Ishikawa (cell line): ENCODE measurements around the gene PAXX.

ENCODE experiments used
- CEBPB ChIP-seq: IDR thresholded peaks from 2 replicates; pipeline ENCODE4 v1.6.1; 2012
- CREB1 ChIP-seq: IDR thresholded peaks from 2 replicates; pipeline ENCODE4 v1.6.1; 2012; ENCODE audit warnings: low read depth
- EGR1 ChIP-seq: IDR thresholded peaks from 2 replicates; pipeline ENCODE4 v1.6.1; 2012
- EP300 ChIP-seq: IDR thresholded peaks from 2 replicates; pipeline ENCODE4 v1.6.1; 2012; ENCODE audit warnings: borderline replicate concordance
- FOXM1 ChIP-seq: IDR thresholded peaks from 2 replicates; pipeline ENCODE4 v1.6.1; 2012; ENCODE audit warnings: low read depth, borderline replicate concordance
- MAX ChIP-seq: IDR thresholded peaks from 2 replicates; pipeline ENCODE4 v1.6.1; 2012
- NFIC ChIP-seq: IDR thresholded peaks from 2 replicates; pipeline ENCODE4 v1.6.1; 2012
- RAD21 ChIP-seq: IDR thresholded peaks from 2 replicates; pipeline ENCODE4 v1.6.1; 2012; ENCODE audit warnings: low read depth
- TCF12 ChIP-seq: IDR thresholded peaks from 2 replicates; pipeline ENCODE4 v1.6.1; 2012; ENCODE audit warnings: low read depth
- USF1 ChIP-seq: IDR thresholded peaks from 2 replicates; pipeline ENCODE4 v1.6.1; 2012
- YY1 ChIP-seq: IDR thresholded peaks from 2 replicates; pipeline ENCODE4 v1.6.1; 2012; ENCODE audit warnings: low read depth
- ZBTB7A ChIP-seq: IDR thresholded peaks from 2 replicates; pipeline ENCODE4 v1.6.1; 2012; ENCODE audit warnings: low read depth
- TF ChIP-seq, protein P1 (sequence below): IDR thresholded peaks from 2 replicates; pipeline ENCODE4 v1.6.1; 2012; ENCODE audit warnings: low read depth, mild to moderate bottlenecking

The PAXX gene

DNA sequence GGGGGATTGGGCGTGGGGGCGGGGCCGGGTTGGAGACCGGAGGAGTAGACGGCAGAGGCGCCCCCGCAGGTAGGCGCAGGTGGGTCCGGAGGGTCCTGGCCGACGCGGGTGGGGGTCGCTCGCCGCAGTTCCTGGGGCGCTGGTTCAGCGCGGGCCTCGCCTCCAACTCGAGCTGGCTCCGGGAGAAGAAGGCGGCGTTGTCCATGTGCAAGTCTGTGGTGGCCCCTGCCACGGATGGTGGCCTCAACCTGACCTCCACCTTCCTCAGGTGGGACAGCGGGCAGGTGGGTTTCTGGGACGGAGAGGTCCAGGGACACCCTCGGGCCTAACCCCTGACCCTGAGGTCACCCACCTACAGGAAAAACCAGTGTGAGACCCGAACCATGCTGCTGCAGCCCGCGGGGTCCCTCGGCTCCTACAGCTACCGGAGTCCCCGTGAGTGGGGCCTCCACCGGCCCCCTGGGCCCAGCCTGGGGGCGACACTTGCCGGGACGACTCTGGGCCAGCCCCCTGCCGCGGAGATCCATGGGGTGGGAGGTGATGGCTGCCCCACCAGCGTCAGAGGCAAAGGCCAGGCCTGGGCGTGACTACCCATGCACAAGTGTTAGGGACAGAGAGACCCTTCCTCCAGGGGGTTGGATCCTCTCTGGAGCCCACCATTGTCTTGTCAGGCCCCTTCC is 13.2 kb upstream of the PAXX start:
- peak; percentile 98 for TF ChIP-seq ZBTB7A
- no peak for TF ChIP-seq EP300
- TF ChIP-seq USF1: no peak
- TF ChIP-seq CREB1: no peak
- TF ChIP-seq EGR1: peak; percentile 52; the same call in 1 of the 2 replicates
- TF ChIP-seq, protein P1, sequence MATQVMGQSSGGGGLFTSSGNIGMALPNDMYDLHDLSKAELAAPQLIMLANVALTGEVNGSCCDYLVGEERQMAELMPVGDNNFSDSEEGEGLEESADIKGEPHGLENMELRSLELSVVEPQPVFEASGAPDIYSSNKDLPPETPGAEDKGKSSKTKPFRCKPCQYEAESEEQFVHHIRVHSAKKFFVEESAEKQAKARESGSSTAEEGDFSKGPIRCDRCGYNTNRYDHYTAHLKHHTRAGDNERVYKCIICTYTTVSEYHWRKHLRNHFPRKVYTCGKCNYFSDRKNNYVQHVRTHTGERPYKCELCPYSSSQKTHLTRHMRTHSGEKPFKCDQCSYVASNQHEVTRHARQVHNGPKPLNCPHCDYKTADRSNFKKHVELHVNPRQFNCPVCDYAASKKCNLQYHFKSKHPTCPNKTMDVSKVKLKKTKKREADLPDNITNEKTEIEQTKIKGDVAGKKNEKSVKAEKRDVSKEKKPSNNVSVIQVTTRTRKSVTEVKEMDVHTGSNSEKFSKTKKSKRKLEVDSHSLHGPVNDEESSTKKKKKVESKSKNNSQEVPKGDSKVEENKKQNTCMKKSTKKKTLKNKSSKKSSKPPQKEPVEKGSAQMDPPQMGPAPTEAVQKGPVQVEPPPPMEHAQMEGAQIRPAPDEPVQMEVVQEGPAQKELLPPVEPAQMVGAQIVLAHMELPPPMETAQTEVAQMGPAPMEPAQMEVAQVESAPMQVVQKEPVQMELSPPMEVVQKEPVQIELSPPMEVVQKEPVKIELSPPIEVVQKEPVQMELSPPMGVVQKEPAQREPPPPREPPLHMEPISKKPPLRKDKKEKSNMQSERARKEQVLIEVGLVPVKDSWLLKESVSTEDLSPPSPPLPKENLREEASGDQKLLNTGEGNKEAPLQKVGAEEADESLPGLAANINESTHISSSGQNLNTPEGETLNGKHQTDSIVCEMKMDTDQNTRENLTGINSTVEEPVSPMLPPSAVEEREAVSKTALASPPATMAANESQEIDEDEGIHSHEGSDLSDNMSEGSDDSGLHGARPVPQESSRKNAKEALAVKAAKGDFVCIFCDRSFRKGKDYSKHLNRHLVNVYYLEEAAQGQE: no peak

- 0 out of 2 replicates have a peak, but pooled peaks have one; percentile 28 for TF ChIP-seq ZBTB7A
- no peak for TF ChIP-seq RAD21
- no peak for TF ChIP-seq CREB1
These were observed 12.2 kb upstream of the PAXX start for GRCh38 chr9:136979769-136980587.

DNA sequence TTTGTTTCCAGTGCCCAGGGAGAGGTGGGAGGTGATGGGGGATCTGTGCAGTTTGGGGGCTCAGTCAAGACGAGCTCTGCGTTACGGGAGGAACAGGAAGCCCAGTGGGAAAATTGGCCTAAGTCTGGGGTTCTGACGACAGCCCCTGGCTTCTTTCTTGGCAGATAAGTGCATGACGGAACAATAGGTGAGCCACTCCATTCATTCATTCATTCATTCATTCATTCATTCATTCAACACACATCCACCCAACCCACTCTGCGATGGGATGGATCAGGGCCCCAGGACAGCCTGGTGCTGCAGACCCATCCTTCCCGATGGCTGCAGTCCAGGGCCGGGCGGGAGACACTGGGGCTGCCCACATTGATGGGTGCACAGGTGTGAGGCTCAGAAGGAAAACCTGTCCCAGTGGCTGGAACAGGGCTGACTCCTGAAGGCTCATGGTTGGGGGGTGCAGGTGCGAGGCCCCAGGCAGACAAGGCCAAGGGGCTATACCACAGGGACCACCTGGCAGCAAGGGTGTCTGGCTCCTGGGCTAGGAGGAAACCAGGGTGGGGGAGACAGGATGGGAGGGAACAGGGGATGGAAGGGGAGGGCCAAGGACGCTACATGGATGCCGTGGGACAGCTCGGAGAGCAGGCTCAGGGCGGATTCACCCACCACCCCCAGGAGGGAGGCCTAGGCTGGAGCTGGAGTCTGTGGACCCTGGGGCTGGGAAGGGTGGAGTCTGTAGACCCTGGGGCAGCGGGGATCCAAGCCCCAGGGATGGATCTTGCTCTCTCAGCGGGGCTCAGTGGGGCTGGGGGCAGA is 11.3 kb upstream of the PAXX start:
- TF ChIP-seq, protein P1: no peak
- TF ChIP-seq EP300 (no peak), USF1 (no peak), MAX (no peak)

GRCh38 chr9:136981588-136982231 is 10.5 kb upstream of the PAXX start:
- TF ChIP-seq TCF12 (no peak), ZBTB7A (no peak), USF1 (no peak), YY1 (no peak), CEBPB (no peak), RAD21 (no peak), FOXM1 (no peak), EP300 (no peak), MAX (no peak), EGR1 (no peak), NFIC (no peak)
- TF ChIP-seq, protein P1: no peak
